Measurements from ENCODE around the gene PLOD2.

Gene PLOD2

DNA sequence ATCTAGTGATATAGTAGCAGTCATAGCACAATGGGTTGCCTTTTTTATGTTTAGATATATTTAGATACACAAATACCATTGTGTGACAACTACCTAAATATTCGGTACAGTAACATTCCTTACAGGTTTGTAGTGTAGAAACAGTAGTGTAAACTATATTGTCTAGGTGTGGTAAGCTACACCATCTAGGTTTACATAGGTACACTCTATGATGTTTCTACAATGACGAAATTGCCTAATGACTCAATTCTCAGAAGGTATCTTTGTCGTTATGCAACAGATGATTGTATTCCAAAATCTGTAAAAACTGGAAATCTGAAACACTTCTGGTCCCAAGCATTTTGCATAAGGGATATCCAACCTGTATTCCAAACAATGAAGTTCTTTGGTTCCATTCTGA is 24.3 kb downstream of the PLOD2 start:
- DNase-seq = no peak

DNA sequence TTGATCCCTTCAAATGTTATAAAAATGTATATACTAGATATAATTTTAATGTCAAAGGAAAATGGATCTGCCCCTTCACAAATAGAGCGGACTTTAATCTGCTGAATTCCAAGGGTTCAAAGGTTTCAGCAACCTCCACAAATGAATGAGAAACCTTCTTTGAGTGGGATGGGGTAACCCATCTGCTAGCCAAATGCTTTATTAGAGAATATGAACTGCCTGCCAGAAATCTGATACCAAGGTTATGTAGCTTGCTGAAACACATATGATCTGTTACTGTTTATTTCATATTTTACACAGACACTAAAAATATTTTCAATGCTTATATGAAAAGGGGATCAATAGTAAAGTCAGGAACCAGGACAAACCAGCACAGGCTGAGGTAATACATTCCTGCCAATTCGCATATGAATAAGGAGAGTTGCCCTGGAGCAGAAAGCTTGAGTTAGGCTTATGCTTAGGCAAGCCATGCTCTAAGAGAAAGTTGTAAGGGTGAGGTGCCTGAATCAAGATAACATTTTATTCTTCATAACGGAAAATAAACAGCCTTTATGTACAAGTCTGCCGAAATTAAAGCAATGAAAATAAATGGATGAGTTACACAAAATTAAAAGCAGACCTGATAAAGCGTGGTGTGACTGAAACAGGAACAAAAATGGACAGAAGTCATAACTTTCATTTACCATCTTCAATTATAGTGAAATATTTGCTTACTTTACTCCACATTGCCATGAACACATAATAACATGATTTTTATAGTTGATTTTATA is 26.5 kb downstream of the PLOD2 start:
- DNase-seq = peak; percentile 23

DNA sequence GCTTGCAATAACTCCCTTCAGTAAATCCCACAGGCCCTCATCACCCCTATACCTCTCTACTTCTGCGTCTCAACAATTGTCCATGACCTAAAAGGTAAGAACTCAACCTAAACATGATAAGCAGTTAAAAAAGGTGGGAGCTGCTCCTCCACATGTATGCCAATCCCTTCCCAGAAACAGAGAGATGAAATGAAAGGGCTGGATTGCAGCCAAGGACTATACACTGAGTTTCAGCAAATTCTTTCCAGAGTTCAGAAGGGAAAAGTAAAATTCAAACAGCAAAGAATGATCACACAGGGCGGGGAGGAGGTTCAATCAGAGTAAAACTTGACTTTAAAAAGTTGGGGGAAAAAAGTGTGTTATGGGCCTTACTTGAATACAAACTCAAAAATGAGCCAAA is 27.5 kb downstream of the PLOD2 start:
- DNase-seq = peak; percentile 2

DNA sequence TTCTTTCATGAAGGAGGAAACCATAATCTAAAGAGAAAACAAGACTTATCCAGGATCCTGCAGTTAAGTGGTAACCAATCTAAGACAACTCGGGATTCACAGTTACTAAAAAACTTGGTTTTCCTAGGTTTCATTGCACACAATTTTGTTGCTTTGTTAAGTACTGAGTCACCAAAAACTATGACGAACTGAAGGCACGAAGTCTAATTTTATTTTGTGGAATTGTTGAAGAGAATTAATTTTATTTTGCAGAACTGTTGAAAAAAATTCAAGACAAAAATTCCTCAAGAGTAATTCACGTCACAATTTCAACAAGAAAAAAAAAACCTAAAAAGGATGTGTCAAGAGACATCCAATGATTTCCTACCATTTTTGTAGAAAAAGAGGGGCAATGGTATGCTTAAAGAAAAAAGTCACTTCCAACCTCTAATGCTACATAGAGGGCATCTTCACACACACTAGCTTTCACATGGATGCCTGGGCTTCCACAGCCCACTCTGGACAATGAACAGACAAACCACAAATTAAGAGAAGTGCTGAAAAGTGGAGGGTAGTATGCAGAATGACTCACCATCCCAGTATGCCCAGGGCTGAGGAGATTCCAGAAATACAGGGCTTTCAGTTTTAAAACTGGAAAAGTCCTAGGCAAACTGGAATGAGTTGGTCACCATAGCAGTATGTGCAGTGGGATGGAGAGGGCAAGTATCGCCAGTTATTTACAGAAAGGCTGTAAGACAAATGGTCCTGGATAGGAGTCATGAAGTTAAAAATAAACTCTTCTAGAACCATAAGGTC is 29.2 kb downstream of the PLOD2 start:
- no peak for DNase-seq

DNA sequence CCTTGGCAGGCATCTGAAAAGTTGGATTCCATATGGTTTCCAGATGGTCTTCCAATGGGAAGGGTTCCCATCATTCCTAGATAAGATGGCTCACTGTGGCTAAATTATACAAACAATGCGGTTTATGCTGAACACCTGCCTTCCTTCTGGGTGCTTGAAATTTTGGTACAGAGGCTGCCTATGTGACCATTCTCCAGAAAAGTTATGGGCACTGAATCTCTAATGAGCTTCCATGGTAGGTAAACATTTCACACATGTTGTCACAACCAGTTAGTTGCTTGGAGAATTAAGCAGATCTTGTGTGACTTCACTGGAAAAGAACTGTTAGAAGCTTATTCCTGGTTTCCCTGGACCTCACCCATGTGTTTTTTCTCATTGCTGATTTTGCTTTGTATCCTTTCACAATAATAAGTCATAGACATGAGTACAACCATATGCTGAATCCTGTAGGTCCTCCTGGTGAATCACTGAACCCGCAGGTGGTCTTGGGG is 30.1 kb downstream of the PLOD2 start:
- no peak for DNase-seq

DNA sequence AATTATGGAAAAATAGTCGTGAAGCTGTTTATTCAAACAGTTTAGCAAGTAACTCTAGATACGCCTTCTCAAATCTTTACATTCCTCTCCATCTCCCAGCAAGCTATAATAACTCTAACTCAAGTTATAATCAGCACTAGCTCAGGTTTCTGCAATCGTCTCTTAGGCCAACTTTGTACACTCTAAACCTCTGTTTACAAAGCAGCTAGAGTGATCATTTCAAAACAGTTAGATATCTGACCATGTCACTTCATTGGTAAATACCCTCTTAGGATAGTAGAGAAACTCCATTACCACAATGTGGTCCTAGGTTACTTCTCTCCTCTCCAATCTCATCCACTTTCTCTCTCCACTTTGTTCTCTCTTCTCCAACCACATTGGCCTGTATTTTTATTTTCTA is 31.2 kb downstream of the PLOD2 start:
- DNase-seq = no peak

DNA sequence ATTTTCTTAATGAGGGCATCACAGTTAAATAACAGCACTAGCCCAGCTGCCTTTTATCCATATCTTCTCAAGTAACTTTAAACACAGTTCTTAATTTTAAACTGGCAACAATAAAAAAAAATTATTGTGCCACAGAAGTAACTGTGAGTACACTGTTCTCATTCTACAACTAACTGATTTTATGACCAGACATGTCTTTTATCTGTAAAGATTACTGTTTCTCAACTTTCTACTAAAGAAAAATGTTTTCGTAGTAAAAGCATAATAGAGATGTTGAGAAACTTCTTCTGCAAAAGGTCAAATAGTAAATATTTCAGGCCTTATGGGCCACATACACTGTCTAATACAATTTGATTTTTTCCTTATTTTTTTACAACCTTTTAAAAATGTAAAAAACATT is 32.0 kb downstream of the PLOD2 start:
- no peak for DNase-seq

DNA sequence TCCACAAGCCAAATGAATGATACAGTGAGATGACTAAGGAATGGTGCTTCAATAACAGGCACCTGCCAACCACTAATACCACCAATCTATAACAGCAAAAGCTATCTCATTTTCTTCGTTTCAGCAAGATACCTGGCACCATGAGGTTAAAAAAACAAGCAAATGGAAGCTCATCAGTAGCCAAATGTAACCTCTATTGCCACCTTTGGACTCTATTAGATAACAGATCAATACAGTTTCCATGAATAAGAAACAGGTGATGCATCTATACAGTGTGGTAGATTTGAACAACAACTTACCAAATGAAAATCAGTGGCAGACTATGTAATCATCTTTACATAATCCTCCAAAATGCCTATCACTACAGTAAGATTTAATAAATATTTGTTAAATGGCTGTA is 32.8 kb downstream of the PLOD2 start:
- DNase-seq = no peak

DNA sequence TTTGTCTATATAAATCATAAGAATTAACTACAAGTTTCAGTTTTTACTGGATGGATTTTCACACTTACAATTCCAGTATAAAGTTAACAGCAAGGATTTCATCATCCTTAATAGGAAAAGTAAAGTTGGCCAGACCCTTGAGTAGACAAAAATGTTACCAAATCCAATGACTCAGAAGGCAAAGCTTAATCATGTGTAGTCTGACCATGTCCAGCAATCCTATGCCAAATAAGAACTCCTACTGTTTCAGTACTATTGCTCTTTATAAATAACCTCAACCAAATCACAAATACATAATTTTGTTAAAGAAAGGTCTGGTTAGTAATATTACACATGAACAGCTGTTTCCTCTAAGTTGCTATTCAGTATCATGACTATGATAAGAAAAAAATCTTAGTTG is 35.0 kb downstream of the PLOD2 start:
- DNase-seq = no peak

DNA sequence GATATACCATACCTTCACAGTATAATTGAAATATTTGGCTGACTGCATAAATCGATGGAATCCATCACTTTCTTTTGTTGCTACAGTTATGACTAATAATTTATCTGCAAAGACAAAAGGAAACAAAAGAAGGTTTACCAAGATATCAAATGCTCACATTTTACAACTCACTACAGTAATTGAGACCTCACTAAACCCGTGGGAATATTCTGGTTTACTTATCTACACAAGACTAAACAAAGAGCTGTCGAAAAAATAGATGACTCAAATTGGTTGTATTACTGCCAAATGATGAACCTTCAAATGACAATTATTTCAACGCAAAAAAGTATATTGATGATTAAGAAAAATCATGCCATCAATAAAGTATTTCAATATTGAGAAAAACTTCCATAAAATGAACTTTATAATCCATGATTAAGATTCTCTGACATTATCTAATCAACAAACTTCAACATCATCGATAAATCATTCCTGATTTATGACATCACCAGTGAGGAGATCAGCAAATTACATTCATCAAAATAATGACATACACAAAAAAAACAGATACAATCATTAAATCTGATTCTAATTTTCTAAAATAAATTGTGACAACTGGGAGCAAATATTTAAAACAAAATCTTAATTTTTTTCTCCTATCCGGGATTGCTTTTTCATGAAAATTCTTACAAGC is 36.7 kb downstream of the PLOD2 start:
- DNase-seq = peak; percentile 7

DNA sequence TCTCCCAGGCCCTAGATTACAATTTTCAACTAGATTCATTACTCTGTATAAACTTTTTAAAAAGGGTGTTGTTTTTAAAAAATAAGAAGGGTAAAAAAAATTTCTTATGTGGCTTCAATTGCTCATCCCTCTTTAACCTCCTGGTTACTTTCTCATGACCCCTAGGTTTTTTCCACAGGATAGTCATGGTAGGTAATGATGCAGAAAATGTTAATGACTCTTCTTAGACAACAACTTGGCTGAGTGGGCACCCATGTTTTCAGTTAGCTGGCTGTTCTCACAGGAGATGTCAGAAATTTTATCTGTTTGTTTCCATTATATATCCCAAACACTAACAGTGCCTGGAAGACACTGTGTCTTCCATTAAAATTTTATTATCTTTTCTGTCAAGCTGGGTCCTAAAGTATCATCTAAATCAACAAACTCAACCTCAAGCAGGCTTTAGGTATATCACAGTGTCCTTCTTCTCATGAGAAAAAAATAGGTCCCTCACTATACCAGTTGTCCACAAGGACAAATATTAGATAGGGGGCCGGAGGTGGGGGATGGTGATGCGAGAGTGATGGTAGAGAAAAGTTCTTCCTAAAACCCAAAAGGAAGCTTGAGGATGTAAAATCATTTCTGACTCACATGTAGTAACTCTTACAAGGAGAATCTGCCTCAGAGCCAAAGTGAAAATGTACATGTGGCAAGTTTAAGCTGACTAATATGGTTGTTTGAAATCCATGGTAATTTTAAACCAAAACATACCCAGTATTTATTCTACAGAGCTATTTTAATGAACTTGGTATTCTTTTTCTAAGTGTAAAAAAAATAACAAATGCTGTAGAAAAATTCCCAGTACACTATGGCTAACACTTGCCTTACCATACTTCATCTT is 43.3 kb downstream of the PLOD2 start:
- DNase-seq = peak; percentile 1

DNA sequence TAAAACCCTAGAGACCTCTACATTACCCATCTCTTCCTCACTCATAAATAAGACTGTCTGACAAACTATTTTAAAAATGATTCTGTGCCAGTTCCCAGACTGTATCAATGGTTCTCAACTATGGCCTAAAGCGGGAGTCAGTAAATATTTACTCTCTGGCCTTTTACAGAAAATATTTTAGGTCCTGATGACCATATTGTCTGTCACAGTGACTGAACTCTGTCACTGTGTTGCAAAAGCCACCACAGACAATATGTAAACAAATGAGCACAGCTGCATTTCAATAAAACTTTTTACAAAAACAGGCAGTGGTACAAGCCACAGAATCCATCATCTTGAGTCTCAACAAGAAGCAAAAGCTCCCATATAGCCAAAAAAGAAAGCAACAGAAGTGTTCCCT is 45.4 kb downstream of the PLOD2 start:
- no peak for DNase-seq

DNA sequence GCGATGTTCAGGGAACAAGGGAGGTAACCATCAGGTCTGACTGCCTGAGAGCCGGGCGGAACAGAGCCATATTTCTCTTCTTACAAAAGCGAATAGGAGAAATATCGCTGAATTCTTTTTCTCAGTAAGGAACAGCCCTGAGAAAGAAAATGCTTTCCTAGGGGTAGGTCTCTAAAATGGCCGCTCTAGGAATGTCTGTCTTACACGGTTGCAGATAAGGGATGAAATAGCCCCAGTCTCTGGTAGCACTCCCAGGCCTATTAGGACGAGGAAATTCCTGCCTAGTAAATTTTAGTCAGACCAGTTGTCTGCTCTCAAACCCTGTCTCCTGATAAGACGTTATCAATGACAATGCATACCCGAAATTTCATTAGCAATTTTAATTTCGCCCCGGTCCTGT is 47.2 kb downstream of the PLOD2 start:
- DNase-seq = peak; percentile 0

DNA sequence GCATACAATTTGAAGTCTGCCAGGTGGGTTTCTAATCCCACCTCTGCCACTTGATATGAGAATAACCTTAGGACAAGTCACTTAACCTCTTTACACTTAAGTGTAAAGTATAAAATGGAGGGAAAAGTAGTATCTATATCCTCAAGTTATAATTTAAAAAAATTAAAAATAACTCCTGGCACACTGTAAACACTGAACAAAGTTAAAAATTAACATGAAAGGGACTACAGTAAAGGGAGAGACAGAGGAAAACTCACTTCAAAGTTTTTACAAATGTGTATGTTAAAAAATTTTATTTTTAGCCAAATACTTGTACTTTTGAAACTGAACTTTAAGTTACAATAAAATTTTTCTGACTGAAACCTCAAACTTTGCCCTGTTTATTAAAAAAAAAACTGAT is 49.6 kb downstream of the PLOD2 start:
- DNase-seq = no peak

DNA sequence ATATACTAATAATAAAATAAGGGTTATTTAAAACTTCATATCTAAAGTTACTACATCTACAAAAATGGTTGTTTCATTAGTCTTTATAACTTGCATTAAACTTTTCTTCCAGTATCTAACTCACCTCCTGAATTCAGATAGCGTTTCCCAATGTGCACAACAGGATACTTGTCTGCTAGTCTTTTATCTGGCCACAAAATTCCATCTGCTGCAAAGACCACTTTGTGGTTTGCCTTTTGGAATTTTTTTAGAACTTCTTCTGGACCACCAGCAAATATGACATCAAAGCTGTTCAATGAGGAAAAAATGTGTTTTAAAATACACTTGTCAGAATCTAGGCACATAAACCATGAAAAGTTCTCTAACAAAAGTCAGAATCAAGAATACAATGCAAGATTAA is 50.8 kb downstream of the PLOD2 start:
- DNase-seq = no peak

DNA sequence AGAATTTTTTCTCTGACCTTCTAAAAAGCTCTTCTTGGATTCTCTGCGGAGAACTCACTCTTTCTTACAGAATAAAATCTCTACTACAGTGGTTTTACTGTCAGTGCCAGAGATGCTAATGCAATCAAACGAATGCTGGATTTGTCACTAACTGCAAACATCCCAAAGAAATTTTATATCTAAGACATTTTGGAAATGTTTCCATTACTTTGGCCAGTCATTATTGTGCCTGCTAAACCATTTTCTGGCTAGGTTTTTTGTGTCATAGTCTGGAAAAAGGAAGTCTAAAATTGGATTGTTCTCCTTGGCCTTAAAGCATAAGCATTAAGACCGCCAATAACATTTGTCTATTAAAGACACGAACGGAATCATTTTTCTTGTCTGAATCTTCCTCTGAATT is 54.0 kb downstream of the PLOD2 start:
- no peak for DNase-seq

DNA sequence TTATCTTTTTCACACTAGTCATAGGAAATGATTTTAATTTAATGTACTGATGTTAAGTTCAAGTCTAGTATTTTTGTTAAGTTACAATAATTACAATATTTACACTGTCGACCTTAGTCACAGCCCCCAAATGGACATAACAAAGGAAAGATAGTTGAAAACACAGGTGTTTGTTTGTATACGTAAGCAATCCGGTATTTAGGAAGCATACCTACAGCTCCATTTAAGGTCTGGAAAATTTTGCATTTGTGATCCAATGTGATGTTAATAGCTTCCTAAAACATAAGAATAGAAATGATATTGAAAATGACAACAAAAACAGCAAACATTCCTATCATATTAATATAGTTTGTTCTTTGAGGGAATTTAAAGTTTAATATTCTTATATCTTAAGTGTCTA is 56.9 kb downstream of the PLOD2 start:
- no peak for DNase-seq

DNA sequence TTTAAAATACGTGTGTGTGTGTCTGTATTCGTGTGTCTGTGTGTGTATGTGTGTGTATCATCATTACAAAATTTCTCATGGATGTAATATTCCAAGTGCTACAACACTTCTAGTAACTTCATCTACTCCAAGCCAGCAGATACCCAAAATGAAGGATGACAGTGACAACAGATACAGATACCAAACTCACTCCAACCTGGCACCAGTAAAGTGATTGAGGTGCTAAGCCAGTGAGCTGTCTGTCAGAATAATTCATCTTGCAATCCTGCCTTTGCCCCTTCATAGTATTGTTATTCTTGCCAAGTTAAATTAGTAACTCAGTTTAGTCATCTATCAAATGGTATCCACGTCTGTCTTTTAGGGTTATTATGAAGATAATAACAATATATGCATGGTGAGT is 58.1 kb downstream of the PLOD2 start:
- DNase-seq = no peak

DNA sequence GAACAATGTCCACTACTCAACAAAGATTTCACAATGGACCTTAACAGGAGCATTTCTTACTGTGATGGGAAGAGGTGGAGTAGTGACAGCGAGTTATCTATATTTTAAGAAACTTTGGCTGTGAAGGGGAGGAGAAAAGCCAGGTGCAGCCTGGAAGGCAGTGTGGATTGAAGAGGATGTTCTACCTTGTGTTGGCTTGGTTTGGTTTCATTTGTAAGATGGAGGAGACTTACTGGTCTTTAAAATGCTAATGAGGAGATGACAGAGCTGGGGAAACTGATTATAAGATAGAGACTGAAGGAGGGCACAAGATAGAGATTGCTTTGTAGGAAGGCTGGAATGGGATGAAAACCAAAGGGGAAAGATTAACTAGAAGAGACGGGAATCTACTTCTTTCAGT is 59.4 kb downstream of the PLOD2 start:
- no peak for DNase-seq

DNA sequence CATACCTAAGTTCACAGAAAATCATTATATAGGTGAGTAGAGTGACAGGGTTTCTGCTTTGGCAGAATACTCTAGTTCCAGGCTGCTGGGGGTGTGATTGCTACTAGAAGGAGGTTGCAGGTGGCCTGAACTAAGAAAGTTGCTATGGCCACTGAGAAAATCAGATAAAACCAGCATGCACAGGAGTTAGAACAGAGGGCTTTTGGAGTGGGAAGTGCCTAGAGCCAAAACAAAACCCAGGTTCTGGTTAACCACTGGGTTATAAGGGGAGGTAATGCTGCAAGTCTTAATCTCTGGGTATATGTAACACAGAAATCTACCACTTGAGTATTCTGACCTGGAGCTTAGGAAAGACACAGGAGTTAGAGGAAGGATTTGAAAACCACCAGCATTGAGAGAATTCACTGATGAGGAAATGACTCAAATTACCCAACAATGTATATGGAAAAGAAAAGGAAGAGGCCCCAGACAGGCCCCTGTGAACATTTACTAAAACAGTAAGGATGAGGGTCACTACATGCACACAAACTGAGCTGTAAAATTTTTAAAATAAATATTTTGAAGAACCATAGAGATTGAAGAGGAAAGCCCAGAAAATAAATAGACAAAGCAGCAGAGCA is 60.0 kb downstream of the PLOD2 start:
- DNase-seq = no peak

DNA sequence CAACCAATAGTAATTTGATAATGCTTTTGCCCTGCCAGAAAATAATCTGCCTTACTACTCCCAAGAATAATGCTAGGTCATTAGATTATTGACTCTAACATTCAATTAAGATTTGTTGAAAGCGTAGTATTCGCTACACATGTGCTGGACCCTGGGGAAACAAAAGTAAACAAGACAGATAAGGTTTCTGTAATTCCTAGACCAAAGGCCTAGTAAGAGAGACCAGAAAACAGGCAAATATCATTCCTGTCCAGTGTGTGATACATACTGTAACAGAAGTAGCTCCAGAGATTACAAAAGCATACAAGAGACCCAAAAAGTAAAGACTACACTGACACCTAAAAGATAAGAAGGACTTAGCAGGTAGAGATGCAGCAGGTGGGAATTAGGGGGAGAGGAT is 60.8 kb downstream of the PLOD2 start:
- DNase-seq = peak; percentile 32

DNA sequence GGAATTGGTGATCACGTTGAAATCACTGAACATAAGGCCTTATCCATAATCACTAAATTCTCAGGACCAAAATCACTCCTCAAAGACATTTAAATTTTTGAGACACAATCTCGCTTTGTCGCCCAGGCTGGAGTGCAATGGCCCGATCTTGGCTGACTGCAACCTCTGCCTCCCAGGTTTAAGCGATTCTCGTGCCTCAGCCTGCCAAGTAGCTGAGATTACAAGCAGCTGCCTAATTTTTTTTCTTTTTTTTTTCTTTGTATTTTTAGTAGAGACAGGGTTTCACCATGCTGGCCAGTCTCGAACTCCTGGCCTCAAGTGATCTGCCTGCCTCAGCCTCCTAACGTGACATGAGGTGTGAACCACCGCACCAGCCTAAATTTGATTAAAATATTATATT is 61.7 kb downstream of the PLOD2 start:
- DNase-seq = no peak
